GM12864 (cell line): ENCODE results near the gene PRXL2A.

Source experiments
- DNase-seq: peaks from one replicate; pipeline ENCODE4 v3.0.0-alpha.2; 2011; ENCODE audit warnings: low read depth
- H3K4me3 ChIP-seq: 2 replicates; pipeline ENCODE4 v1.5.1; 2011; ENCODE audit warnings: mild to moderate bottlenecking, low read depth, low read length, control low read depth
- CTCF ChIP-seq: IDR thresholded peaks from 2 replicates; pipeline ENCODE4 v1.5.1; 2011; ENCODE audit warnings: low read depth, mild to moderate bottlenecking, moderate library complexity, low read length, control low read depth, inconsistent platforms; ENCODE audit errors: missing control alignments

Gene PRXL2A

DNA sequence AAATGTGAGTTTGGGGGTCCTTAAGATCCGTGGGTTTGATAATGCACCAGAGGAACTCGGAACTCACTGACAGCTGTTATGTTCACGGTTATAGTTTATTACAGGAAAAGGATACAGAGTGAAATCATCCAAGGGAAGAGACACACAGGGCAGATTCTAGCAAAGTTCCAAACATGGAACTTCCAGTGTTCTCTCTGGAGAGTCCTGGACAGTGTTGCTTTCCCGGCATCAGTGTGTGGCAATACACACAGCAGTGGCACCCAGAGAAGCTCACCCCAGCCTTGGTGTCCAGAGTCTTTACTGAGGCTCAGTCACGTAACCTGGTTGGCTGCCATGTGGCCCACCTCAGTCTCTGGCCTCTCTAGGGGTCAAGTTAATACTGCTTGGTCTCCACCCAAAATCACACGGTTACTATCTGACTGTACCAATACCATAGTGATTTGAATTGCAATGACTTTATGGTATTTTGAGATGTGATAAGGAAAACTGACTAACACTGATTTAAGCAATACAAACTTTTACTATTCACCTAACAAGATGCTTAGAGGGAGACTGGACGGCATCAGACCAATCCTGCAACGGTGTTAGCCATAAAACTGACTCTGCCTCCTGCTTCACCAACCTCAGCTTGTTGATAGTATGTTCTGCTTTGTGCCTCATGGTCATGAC is 8.1 kb upstream of the PRXL2A start:
- no peak overlapping the region for H3K4me3 ChIP-seq
- TF ChIP-seq CTCF: no peak
- no peak for DNase-seq

- H3K4me3 ChIP-seq: no peak overlapping the region
- no peak for TF ChIP-seq CTCF
- no peak for DNase-seq
Measured at GRCh38 chr10:80405035-80405434, 3.3 kb upstream of the PRXL2A start.

GRCh38 chr10:80405626-80406025 is 2.7 kb upstream of the PRXL2A start:
- DNase-seq: no peak
- TF ChIP-seq CTCF: no peak
- no peak overlapping the region for H3K4me3 ChIP-seq

DNA sequence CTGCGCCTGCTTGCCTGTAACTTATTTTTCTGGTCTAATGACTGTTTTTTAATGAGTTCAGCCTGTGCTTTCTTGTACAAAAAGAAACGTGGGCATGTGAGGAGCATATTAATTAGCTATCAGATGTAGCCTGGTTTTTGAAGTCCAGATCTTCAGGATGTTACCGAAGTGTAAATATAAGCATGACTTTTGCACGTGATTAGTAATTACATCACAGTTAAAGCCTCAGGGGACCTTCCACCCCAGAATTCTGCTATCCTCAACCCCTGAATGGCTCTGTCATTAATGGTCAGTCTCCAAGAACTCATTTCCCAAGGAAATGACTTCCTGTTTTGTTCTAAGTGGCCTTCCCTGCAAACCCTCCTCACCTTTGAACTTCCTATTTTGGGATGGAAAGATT is 2.1 kb upstream of the PRXL2A start:
- no peak for DNase-seq
- no peak for TF ChIP-seq CTCF
- H3K4me3 ChIP-seq: no peak overlapping the region

DNA sequence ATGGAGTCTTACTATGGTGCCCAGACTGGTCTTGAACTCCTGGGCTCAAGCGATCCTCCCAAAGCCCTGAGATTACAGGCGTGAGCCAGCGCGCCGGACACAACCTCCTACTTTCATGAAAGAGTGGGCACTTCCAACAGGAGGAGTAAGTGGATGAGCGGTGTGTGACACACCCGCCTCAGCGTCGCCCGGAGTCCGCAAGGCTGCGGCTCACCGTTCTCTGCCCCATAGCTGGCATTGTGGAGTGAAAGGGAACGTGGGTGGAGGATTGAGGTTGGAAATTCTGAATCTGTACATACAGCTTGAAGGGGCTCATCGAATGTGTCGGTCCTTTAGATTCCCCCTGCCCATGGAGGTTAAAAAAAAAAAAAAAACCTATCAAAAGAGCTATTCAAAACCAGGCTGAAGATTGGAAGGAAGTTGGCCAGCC is 524 bp upstream of the PRXL2A start:
- peak overlapping the region; percentile 68 for H3K4me3 ChIP-seq
- no peak for DNase-seq
- TF ChIP-seq CTCF: no peak

DNA sequence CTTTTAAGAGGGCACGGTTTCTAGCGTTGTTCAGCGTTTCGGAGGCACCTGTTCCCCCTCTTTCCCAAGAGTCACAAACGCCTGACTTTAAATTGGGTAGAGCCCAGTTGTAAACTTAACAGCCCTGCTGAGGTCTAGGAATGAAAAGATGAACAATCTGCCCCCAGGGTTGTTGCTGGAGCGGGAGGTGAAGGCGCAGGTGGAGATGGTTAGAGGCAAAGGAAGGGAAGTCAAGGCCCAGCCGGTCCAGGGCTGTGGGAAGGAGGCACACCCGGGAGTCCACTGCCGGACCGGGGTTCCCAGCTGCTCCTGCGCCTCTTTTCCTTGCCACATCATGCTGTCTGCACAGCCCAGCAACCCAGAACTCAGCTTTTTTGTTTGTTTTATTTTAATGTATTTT is 770 bp downstream of the PRXL2A start:
- H3K4me3 ChIP-seq: peak overlapping the region; percentile 68
- no peak for DNase-seq
- no peak for TF ChIP-seq CTCF

- no peak for DNase-seq
- no peak for TF ChIP-seq CTCF
- no peak overlapping the region for H3K4me3 ChIP-seq
Measured at GRCh38 chr10:80410122-80410521, 1.8 kb downstream of the PRXL2A start.
